Neuronal stem cell (in vitro differentiated cells): ENCODE measurements around the gene CCDC15.
"Not testable (repeated sequence)": the region's sequence is repeated elsewhere in the genome, so short reads cannot be mapped to it uniquely, and the experiment has no call there.

Experiments
- DNase-seq: peaks from one replicate; pipeline ENCODE4 v3.0.0-alpha.2; 2013; ENCODE audit warnings: low spot score
- H2AFZ ChIP-seq: one replicate; pipeline ENCODE4 v1.6.1; 2013; ENCODE audit warnings: mild to moderate bottlenecking, low read length, inconsistent platforms
- H2AK5ac ChIP-seq: 2 replicates; pipeline ENCODE4 v1.6.1; 2013; ENCODE audit warnings: low read depth, mild to moderate bottlenecking, inconsistent platforms, low read length, moderate library complexity, mixed read lengths
- H2BK120ac ChIP-seq: 2 replicates; pipeline ENCODE4 v1.6.1; 2013; ENCODE audit warnings: low read depth, mild to moderate bottlenecking, inconsistent platforms, low read length, moderate library complexity, mixed read lengths
- H2BK12ac ChIP-seq: one replicate; pipeline ENCODE4 v1.6.1; 2013; ENCODE audit warnings: low read length, inconsistent platforms
- H2BK15ac ChIP-seq: 2 replicates; pipeline ENCODE4 v1.6.1; 2013; ENCODE audit warnings: mild to moderate bottlenecking, low read length, inconsistent platforms, mixed read lengths
- H2BK5ac ChIP-seq: one replicate; pipeline ENCODE4 v1.6.1; 2013; ENCODE audit warnings: inconsistent platforms, mild to moderate bottlenecking, low read length, moderate library complexity
- H3K14ac ChIP-seq: one replicate; pipeline ENCODE4 v1.6.1; 2013; ENCODE audit warnings: low read length, inconsistent platforms
- H3K18ac ChIP-seq: 2 replicates; pipeline ENCODE4 v1.6.1; 2013; ENCODE audit warnings: low read length, inconsistent platforms
- H3K23ac ChIP-seq: 2 replicates; pipeline ENCODE4 v1.6.1; 2013; ENCODE audit warnings: low read depth, mild to moderate bottlenecking, mixed read lengths, low read length, inconsistent platforms; ENCODE audit not compliant: poor library complexity
- H3K27ac ChIP-seq: replicated peaks from 3 replicates; pipeline ENCODE4 v1.5.1; 2013; ENCODE audit warnings: low read length, inconsistent platforms
- H3K27me3 ChIP-seq, 3 experiments: 2 replicates each; pipeline ENCODE4 v1.6.1; 2013; ENCODE audit warnings: low read length in 3 of 3, mild to moderate bottlenecking in 2 of 3, inconsistent platforms in 1 of 3, low read depth in 1 of 3, mixed read lengths in 1 of 3, moderate library complexity in 1 of 3; ENCODE audit not compliant: control insufficient read depth in 3 of 3, insufficient read depth in 3 of 3
- H3K36me3 ChIP-seq, 2 donors: replicated peaks in 1 of 2; 2 replicates each; pipeline ENCODE4 v1.6.1; 2013; ENCODE audit warnings: low read length in 2 of 2; ENCODE audit not compliant: control insufficient read depth in 2 of 2, insufficient read depth in 2 of 2
- H3K4ac ChIP-seq: 2 replicates; pipeline ENCODE4 v1.6.1; 2013; ENCODE audit warnings: inconsistent platforms, mild to moderate bottlenecking, low read length, moderate library complexity
- H3K4me1 ChIP-seq, 2 donors: 1 replicate in 1 of 2; 2 replicates in 1 of 2; pipeline ENCODE4 v1.6.1; 2013; ENCODE audit warnings: low read length in 2 of 2, low read depth in 1 of 2; ENCODE audit not compliant: control insufficient read depth in 2 of 2, insufficient read depth in 1 of 2
- H3K4me2 ChIP-seq: one replicate; pipeline ENCODE4 v1.6.1; 2013; ENCODE audit warnings: mild to moderate bottlenecking, low read length, inconsistent platforms; ENCODE audit not compliant: insufficient read depth, poor library complexity, severe bottlenecking
- H3K4me3 ChIP-seq, 2 donors: 2 replicates each; pipeline ENCODE4 v1.5.1; 2013; ENCODE audit warnings: low read length in 2 of 2, mild to moderate bottlenecking in 2 of 2, inconsistent platforms in 1 of 2, moderate library complexity in 1 of 2
- H3K79me1 ChIP-seq: one replicate; pipeline ENCODE4 v1.6.1; 2013; ENCODE audit warnings: low read depth, mild to moderate bottlenecking, inconsistent platforms, low read length, moderate library complexity
- H3K9ac ChIP-seq: one replicate; pipeline ENCODE4 v1.6.1; 2013; ENCODE audit warnings: mild to moderate bottlenecking, low read depth, low read length, inconsistent platforms; ENCODE audit not compliant: poor library complexity
- H3K9me3 ChIP-seq, 2 donors: replicated peaks in 1 of 2; 2 replicates each; pipeline versions ENCODE3 to v1.6.1; 2013; ENCODE audit warnings: low read length in 2 of 2, mild to moderate bottlenecking in 2 of 2, inconsistent platforms in 1 of 2, low read depth in 1 of 2, mixed read lengths in 1 of 2, moderate library complexity in 1 of 2; ENCODE audit not compliant: control insufficient read depth in 2 of 2, insufficient read depth in 1 of 2
- H4K8ac ChIP-seq: one replicate; pipeline ENCODE4 v1.6.1; 2013; ENCODE audit warnings: low read depth, mild to moderate bottlenecking, inconsistent platforms, low read length, moderate library complexity
- H4K91ac ChIP-seq: one replicate; pipeline ENCODE4 v1.6.1; 2013; ENCODE audit warnings: low read length, low read depth, mild to moderate bottlenecking, inconsistent platforms; ENCODE audit not compliant: poor library complexity
- WGBS, 2 donors: extraction: QIAGEN DNeasy Blood & Tissue Kit; methylation state at CpG; one replicate each; pipeline ENCODE4 v1.1.7; 2013; ENCODE audit warnings: missing lambda C conversion rate in 2 of 2, mixed read lengths in 1 of 2; ENCODE audit not compliant: insufficient read length in 2 of 2, insufficient replicate concordance in 1 of 2; ENCODE audit errors: extremely low coverage in 2 of 2; 5-methylcytosine and 5-hydroxymethylcytosine counted together

Gene CCDC15

DNA sequence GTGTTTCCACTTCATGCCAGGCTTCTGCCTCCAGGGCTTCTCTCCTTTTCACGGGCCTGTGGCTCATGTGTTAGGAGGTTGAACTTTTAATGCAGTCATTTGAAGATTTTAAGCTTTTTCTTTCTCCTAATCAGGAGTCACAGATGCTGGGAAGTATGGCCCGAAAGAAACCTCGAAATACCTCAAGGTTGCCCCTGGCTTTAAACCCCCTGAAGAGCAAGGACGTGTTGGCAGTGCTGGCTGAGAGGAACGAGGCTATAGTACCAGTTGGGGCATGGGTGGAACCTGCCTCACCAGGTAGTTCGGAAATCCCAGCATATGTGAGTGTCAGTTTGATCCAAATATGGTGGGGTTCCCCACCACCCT is 571 bp downstream of the CCDC15 start:
- no peaks in the 10 kb centered on the region for H3K27me3 ChIP-seq
- no peak overlapping the region for H3K4ac ChIP-seq
- H2AK5ac ChIP-seq = no peak overlapping the region
- no peak overlapping the region for H2BK5ac ChIP-seq
- H3K9me3 ChIP-seq = no peaks in the 10 kb centered on the region
- no peak overlapping the region for H3K27ac ChIP-seq
- H2BK120ac ChIP-seq = no peak overlapping the region
- H2BK12ac ChIP-seq = no peak overlapping the region
- no peak overlapping the region for H4K91ac ChIP-seq
- no CpG with 5 or more reads among the region's 6 CpGs for WGBS, 2 donors
- no peak overlapping the region for H3K23ac ChIP-seq
- peak overlapping the region; percentile 82 for H3K4me2 ChIP-seq
- no peak overlapping the region for H3K9ac ChIP-seq
- peak overlapping the region; percentile 73 to 87 for H3K4me3 ChIP-seq
- no peak overlapping the region for H4K8ac ChIP-seq
- DNase-seq = no peak
- no peaks in the 10 kb centered on the region for H3K79me1 ChIP-seq
- H3K18ac ChIP-seq = no peak overlapping the region
- H3K14ac ChIP-seq = no peak overlapping the region
- peak overlapping the region; percentile 95 for H2AFZ ChIP-seq
- H3K4me1 ChIP-seq = peaks cover 5% of the 10 kb centered on the region in 2 donors
- peaks cover 0 to under 1% of the 10 kb centered on the region in 2 donors for H3K36me3 ChIP-seq
- no peak overlapping the region for H2BK15ac ChIP-seq

DNA sequence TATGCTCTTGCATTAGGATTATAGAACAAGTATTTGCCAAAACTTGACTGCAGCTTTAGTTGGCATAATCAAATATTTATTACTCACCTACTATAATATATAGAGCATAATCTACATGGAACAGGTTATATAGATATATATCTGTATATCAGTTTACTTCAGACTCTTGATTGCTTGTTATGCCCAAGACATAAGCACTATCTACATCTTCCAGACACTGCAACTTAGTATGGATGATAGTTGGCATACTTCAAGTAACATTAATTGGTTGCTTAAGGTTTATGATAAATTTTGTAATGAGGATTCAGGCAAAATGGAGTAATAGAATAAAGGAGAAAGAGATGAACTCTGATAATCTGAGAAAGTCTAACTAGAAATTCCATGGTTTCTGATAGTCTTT is 1.0 kb downstream of the CCDC15 start:
- Histone ChIP-seq H2BK15ac (no peak overlapping the region), H3K9ac (no peak overlapping the region), H3K4me1 (peaks cover 5% of the 10 kb centered on the region in 2 donors), H2BK120ac (no peak overlapping the region), H2BK12ac (no peak overlapping the region), H4K91ac (no peak overlapping the region), H3K9me3 (no peaks in the 10 kb centered on the region), H3K4me3 (peak overlapping the region in 1 of 2 donors; percentile 73), H3K36me3 (peaks cover 0 to 4% of the 10 kb centered on the region in 2 donors), H3K27ac (no peak overlapping the region), H2BK5ac (no peak overlapping the region), H3K79me1 (no peaks in the 10 kb centered on the region), H2AFZ (no peak overlapping the region), H3K4ac (no peak overlapping the region), H3K14ac (no peak overlapping the region), H4K8ac (no peak overlapping the region), H3K18ac (no peak overlapping the region), H3K4me2 (no peak overlapping the region), H3K27me3 (no peaks in the 10 kb centered on the region), H3K23ac (no peak overlapping the region), H2AK5ac (no peak overlapping the region)
- no peak for DNase-seq

DNA sequence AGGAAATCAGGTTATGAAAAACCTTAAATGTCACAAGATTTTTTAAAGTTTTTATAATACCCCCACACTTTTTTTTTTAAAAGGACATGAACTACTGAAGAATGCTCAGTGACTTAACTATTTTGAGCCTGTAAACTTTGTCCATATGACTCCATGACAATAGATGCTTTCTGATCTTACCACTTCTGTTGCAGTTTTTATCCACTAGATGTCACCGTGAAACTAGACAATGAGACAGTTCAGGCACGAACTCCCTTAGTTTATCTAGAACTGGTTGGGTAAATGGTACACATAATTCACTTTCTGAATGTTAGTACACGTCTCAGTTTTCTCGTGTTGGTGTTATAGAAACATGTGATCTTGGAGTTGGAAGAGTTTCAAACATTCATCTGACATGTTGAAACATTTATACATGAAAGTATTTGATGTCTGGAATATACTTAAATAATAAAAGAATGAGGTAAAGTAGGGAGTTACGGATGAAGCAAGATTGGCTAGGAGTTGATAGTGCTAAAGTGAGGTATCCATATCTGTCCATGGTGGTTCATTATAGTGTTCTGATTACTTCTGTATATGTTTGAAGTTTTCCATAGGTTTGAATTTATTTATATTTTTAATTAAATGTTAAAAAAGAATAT is 8.1 kb downstream of the CCDC15 start:
- WGBS, 2 donors = 100% methylated on average over 1 of the region's 5 CpGs
- Histone ChIP-seq H3K18ac (no peak overlapping the region), H3K36me3 (peaks cover 0 to 4% of the 10 kb centered on the region in 2 donors), H3K14ac (no peak overlapping the region), H3K23ac (no peak overlapping the region), H3K9ac (no peak overlapping the region), H2BK15ac (no peak overlapping the region), H2AFZ (no peak overlapping the region), H3K27me3 (no peaks in the 10 kb centered on the region), H3K4me3 (no peak overlapping the region), H2AK5ac (no peak overlapping the region), H3K9me3 (no peaks in the 10 kb centered on the region), H3K27ac (no peak overlapping the region), H3K4ac (no peak overlapping the region), H4K8ac (no peak overlapping the region), H3K79me1 (no peaks in the 10 kb centered on the region), H4K91ac (no peak overlapping the region), H3K4me1 (no peaks in the 10 kb centered on the region), H2BK120ac (no peak overlapping the region), H2BK12ac (no peak overlapping the region), H2BK5ac (no peak overlapping the region), H3K4me2 (no peak overlapping the region)
- DNase-seq = peak; percentile 49

GRCh38 chr11:124968197-124968596 is 14.2 kb downstream of the CCDC15 start:
- not testable (repeated sequence) for H3K27ac ChIP-seq, H2BK12ac ChIP-seq, H2BK15ac ChIP-seq, H2AK5ac ChIP-seq, H4K91ac ChIP-seq, H2BK5ac ChIP-seq, H3K79me1 ChIP-seq, H3K4me3 ChIP-seq, H3K14ac ChIP-seq, DNase-seq, H3K18ac ChIP-seq, H3K23ac ChIP-seq, H4K8ac ChIP-seq, H2BK120ac ChIP-seq, H3K9me3 ChIP-seq, H2AFZ ChIP-seq, H3K27me3 ChIP-seq, H3K4me1 ChIP-seq, H3K36me3 ChIP-seq, H3K4ac ChIP-seq, H3K9ac ChIP-seq, H3K4me2 ChIP-seq
- WGBS, 2 donors = no CpG with 5 or more reads among the region's 13 CpGs
